Astrocyte of the spinal cord (primary cell): ENCODE data around the gene GNG7.
"Not testable (repeated sequence)": the region's sequence is repeated elsewhere in the genome, so short reads cannot be mapped to it uniquely, and the experiment has no call there.

Experiments used
- DNase-seq: peaks from one replicate; pipeline ENCODE4 v3.0.0; 2011; ENCODE audit warnings: low read depth, low spot score
- H3K4me3 ChIP-seq: 2 replicates; pipeline ENCODE4 v1.5.1; 2011; ENCODE audit warnings: low read depth, mild to moderate bottlenecking, low read length, moderate library complexity
- in situ Hi-C: cut with HindIII; loops from 2 replicates; pipeline ENCODE4 v1.10.0; 2017; ENCODE audit warnings: low sequenced_read_pairs
- TF ChIP-seq, protein P1 (sequence below): IDR thresholded peaks from 2 replicates; pipeline ENCODE4 v1.5.1; 2012; ENCODE audit warnings: low read depth, mild to moderate bottlenecking, low read length, inconsistent platforms

The GNG7 gene

DNA sequence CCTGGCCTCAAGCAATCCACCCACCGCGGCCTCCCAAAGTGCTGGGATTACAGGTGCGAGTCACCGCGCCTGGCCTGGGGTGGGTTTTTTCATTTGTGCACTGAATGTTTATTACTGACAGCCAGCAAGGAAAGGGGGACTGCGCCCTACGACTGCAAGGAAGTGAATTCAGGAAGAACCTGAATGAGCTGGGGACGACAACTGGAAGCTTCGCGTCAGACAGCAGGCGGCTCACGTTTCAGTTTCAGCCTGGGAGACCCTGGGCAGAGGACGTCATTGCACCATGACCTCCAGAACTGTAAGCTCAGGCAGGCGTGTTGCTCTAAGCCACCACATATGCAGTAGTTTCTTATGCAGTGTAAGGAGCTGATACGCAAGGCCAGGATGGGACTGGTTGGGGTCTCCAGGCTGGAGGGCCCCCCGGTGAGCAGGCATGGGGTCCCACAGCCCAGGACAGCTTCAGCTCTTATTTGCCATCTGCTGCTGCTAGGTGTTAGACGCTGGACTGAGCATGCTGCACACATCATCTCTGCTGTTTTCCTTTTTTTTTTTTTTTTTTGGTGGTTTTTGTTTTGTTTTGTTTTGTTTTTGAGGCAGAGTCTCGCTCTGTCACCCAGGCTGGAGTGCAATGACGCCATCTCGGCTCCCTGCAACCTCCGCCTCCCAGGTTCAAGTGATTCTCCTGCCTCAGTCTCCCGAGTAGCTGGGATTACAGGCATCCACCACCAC, 160.0 kb downstream of the GNG7 start:
- DNase-seq, result no peak
- TF ChIP-seq, protein P1, sequence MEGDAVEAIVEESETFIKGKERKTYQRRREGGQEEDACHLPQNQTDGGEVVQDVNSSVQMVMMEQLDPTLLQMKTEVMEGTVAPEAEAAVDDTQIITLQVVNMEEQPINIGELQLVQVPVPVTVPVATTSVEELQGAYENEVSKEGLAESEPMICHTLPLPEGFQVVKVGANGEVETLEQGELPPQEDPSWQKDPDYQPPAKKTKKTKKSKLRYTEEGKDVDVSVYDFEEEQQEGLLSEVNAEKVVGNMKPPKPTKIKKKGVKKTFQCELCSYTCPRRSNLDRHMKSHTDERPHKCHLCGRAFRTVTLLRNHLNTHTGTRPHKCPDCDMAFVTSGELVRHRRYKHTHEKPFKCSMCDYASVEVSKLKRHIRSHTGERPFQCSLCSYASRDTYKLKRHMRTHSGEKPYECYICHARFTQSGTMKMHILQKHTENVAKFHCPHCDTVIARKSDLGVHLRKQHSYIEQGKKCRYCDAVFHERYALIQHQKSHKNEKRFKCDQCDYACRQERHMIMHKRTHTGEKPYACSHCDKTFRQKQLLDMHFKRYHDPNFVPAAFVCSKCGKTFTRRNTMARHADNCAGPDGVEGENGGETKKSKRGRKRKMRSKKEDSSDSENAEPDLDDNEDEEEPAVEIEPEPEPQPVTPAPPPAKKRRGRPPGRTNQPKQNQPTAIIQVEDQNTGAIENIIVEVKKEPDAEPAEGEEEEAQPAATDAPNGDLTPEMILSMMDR, result no peak
- in situ Hi-C loops, result no loop called here
- no peak overlapping the region for H3K4me3 ChIP-seq

DNA sequence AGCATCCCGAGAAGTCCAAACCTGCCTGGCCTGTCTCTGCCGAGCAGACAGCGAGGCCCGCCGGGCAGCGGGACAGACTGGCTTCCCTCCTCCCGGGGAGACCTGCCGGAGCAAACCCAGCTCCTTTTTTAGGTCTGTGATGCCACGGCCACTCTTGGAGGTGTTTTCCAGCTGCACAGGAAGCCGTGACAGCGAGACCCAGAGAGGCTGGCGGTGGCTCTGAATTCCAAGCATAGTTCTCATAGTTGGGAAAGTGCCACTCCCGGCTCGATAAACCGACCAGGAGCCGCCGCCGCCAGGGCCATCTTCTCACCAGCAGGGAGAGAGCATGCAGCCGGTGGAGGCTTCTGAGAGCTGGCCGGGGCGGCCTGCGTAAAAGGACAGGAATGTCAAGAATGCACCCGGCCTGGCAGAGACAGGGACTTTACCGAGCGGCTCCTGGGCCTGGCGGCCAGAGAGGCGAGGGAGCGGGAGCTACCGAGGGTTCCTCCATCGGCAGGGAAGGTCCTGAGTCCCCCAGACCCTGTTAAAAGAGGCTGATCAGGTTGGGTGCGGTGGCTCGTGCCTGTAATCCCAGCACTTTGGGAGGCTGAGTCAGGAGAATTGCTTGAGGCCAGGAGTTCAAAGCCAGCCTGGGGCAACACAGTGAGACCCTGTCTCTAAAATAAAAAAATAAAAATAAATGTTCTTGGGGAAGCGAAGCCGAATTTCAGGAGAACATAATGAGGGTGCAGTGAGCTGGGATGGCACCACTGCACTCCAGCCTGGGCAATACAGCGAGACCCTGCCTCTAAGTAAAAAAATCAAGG, 161.6 kb downstream of the GNG7 start:
- in situ Hi-C loops, result no loop called here
- peak; percentile 99 for DNase-seq
- TF ChIP-seq, protein P1, result peak; percentile 33
- no peak overlapping the region for H3K4me3 ChIP-seq

DNA sequence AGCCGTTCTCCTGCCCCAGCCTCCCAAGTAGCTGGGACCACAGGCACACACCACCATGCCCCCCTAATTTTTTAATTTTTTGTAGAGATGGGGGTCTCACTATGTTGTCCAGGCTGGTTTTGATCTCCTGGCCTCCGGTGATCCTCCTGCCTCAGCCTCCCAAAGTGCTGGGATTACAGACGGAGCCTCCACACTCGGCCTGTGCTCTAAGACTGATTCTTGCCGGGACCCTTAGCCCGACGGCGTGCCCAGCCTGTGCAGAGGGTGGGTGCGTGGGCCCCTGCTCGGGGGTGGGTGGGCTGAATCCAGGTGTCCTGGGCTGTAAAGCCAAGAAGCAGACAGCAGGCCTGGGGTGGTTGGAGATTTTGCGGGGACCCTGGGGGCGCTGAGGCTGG, 162.2 kb downstream of the GNG7 start:
- no peak overlapping the region for H3K4me3 ChIP-seq
- no peak for DNase-seq
- in situ Hi-C loops, result no loop called here
- TF ChIP-seq, protein P1, result no peak

DNA sequence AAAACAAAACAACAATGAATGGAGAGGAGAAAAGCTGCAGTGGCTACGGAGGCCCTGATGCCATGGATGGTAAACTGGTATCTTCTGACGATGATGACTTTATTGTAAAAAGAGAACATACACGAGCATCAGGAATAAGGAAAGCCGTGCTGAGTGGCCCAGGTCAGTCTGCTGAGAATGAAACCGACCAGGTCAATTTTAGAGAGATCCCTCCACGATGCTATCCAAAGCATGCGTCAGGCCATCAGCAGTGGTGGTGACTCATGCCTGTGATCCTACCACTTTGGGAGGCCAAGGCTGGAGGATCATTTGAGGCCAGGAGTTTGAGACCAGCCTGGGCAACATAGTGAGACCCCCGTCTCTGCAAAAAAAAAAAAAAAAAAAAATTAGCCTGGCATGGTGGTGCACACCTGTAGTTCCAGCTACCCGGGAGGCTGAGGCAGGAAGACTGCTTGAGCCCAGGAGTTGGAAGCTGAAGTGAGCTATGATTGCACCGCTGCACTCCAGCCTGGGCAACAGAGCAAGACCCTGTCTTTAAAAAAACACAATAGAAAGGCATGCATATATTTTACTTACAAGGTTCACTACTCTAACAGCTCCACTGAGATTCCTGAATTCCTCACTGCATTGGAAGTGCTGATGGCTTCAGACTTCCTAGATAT, 164.3 kb downstream of the GNG7 start:
- TF ChIP-seq, protein P1, result no peak
- in situ Hi-C loops, result no loop called here
- H3K4me3 ChIP-seq, result no peak overlapping the region
- no peak for DNase-seq

DNA sequence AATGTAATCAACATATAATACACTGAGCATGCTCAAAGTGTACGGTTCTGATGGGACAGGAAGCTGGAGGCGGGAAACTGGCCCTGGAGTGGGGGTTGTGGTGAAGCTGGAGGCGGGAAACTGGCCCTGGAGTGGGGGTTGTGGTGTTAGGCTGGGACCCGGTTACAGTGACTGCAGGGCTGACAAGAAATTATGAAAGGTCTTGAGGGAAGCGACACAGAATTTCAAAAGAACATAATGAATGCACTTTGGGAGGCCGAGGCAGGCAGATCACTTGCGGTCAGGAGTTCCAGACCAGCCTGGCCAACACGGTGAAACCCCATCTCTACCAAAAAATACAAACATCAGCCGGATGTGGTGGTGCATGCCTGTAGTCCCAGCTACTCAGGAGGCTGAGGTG, 164.9 kb downstream of the GNG7 start:
- DNase-seq, in situ Hi-C loops, H3K4me3 ChIP-seq: not testable (repeated sequence)

DNA sequence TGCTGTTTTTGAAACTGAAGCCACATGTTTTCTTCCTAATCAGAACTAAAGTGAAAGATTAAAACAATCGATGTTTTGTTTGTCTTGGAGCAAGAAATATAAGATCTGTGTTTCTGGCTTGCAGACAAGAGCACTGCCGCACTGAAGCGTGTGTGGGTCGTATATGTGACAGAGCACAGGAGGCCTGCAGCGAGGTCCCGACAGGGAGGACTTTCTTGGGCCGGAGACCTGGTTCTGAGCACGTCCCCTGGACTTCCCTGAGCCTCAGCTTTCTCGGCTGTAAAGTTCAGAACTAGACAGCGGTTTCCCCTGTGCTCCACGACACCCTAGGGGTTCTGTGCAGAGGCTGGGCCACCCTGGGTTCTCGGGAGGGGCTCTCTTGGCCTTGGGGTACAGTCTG, 166.0 kb downstream of the GNG7 start:
- in situ Hi-C loops, result no loop called here
- H3K4me3 ChIP-seq, result no peak overlapping the region
- TF ChIP-seq, protein P1, result no peak
- no peak for DNase-seq
